GM23338 (cell line): ENCODE measurements around the gene SEMG1. TPM values are rescaled to one million over a fixed set of nuclear protein-coding genes. Genes with fewer than 3 reads are reported as not detected.

ENCODE experiments used
- ATAC-seq: fragments of 200-7000 bp; cut with Tn5 transposase; 3 replicates; pipeline ENCODE4 v1.9.1; 2020
- DNase-seq: peaks from one replicate; pipeline ENCODE4 v3.0.0-alpha.2; 2015; ENCODE audit warnings: low spot score
- H2AFZ ChIP-seq: fragments of 200-600 bp; sonication (generic); 2 replicates; pipeline ENCODE4 v1.8.0; 2016; ENCODE audit warnings: antibody characterized with exemption, mild to moderate bottlenecking, moderate library complexity
- H3F3A ChIP-seq: fragments of 200-600 bp; sonication (generic); replicated peaks from 2 replicates; pipeline ENCODE4 v1.8.0; 2017; ENCODE audit warnings: antibody characterized with exemption, mixed run types, low read depth
- H3K27ac ChIP-seq: fragments of 200-600 bp; sonication (generic); 2 replicates; pipeline ENCODE4 v1.6.1; 2016; ENCODE audit warnings: low read depth
- H3K27me3 ChIP-seq: fragments of 200-600 bp; sonication (generic); 2 replicates; pipeline ENCODE4 v1.8.0; 2016; ENCODE audit warnings: mild to moderate bottlenecking, mixed run types, moderate library complexity; ENCODE audit not compliant: insufficient read depth
- H3K36me3 ChIP-seq: fragments of 200-600 bp; sonication (generic); 2 replicates; pipeline ENCODE4 v1.8.0; 2016; ENCODE audit warnings: mild to moderate bottlenecking; ENCODE audit not compliant: insufficient read depth
- H3K4me1 ChIP-seq: fragments of 200-600 bp; sonication (generic); 2 replicates; pipeline ENCODE4 v1.8.0; 2016; ENCODE audit warnings: mild to moderate bottlenecking, moderate library complexity; ENCODE audit not compliant: insufficient read depth
- H3K4me2 ChIP-seq: fragments of 200-600 bp; sonication (generic); 2 replicates; pipeline ENCODE4 v1.7.1; 2017; ENCODE audit warnings: mixed run types
- H3K4me3 ChIP-seq: fragments of 200-600 bp; sonication (generic); 2 replicates; pipeline ENCODE4 v1.6.1; 2016; ENCODE audit warnings: mixed run types
- H3K79me2 ChIP-seq: fragments of 200-600 bp; sonication (generic); replicated peaks from 2 replicates; pipeline ENCODE4 v1.8.0; 2017; ENCODE audit warnings: mild to moderate bottlenecking; ENCODE audit not compliant: insufficient read depth
- H3K9me2 ChIP-seq: fragments of 200-600 bp; sonication (generic); 2 replicates; pipeline ENCODE4 v1.8.0; 2017; ENCODE audit not compliant: insufficient read depth
- H4K20me1 ChIP-seq: fragments of 200-600 bp; sonication (generic); replicated peaks from 2 replicates; pipeline ENCODE4 v1.8.0; 2017; ENCODE audit warnings: mild to moderate bottlenecking; ENCODE audit not compliant: insufficient read depth
- H3K27ac Mint-ChIP-seq: 2 replicates; pipeline ENCODE4 v1.8.0; 2020; ENCODE audit warnings: inconsistent platforms, mild to moderate bottlenecking, moderate library complexity, mixed read lengths
- H3K27me3 Mint-ChIP-seq: 3 replicates; pipeline ENCODE4 v1.8.0; 2022; ENCODE audit warnings: low read depth, mild to moderate bottlenecking, moderate library complexity, mixed read lengths, inconsistent platforms; ENCODE audit not compliant: insufficient read depth, poor library complexity
- H3K36me3 Mint-ChIP-seq: 3 replicates; pipeline ENCODE4 v1.8.0; 2021; ENCODE audit warnings: low read depth, mild to moderate bottlenecking, inconsistent platforms, moderate library complexity, mixed read lengths
- H3K4me1 Mint-ChIP-seq: 3 replicates; pipeline ENCODE4 v1.8.0; 2020; ENCODE audit warnings: mild to moderate bottlenecking, inconsistent platforms, mixed read lengths
- H3K4me3 Mint-ChIP-seq: 3 replicates; pipeline ENCODE4 v1.8.0; 2021; ENCODE audit warnings: moderate library complexity, mild to moderate bottlenecking, inconsistent platforms, mixed read lengths
- H3K9me3 Mint-ChIP-seq: 3 replicates; pipeline ENCODE4 v1.8.0; 2020; ENCODE audit warnings: moderate library complexity, mild to moderate bottlenecking, inconsistent platforms, mixed read lengths
- CREB1 ChIP-seq: fragments of 250-450 bp; sonication (Bioruptor Pico); IDR thresholded peaks from 2 replicates; pipeline ENCODE4 v1.5.0; 2020; ENCODE audit warnings: low read depth, mild to moderate bottlenecking, moderate library complexity
- CTCF ChIP-seq, 2 experiments: fragments of 200-600 bp in 1 of 2; sonication (generic) in 1 of 2; conservative IDR thresholded peaks; 2 replicates each; pipeline versions ENCODE4 v1.5.1 to v1.6.1; 2016 to 2017; ENCODE audit warnings: antibody characterized with exemption in 2 of 2, low read depth in 2 of 2, mild to moderate bottlenecking in 2 of 2, moderate library complexity in 1 of 2
- ETS1 ChIP-seq: IDR thresholded peaks from 2 replicates; pipeline ENCODE4 v1.6.1; 2016; ENCODE audit warnings: antibody characterized with exemption
- EZH2 ChIP-seq: fragments of 200-600 bp; sonication (generic); IDR thresholded peaks from one replicate; pipeline ENCODE4 v1.8.0; 2017; ENCODE audit warnings: antibody characterized with exemption, mild to moderate bottlenecking, low read depth; ENCODE audit not compliant: unreplicated experiment
- NANOG ChIP-seq: IDR thresholded peaks from 2 replicates; pipeline ENCODE4 v1.6.1; 2016; ENCODE audit warnings: antibody characterized with exemption, borderline replicate concordance
- POLR2AphosphoS5 ChIP-seq: IDR thresholded peaks from 2 replicates; pipeline ENCODE4 v1.6.1; 2016; ENCODE audit warnings: antibody characterized with exemption, low read depth
- STAT1 ChIP-seq: IDR thresholded peaks from one replicate; pipeline ENCODE4 v1.6.1; 2016; ENCODE audit warnings: antibody characterized with exemption; ENCODE audit not compliant: unreplicated experiment
- ZNF462 ChIP-seq: fragments of 250-450 bp; sonication (Bioruptor Pico); IDR thresholded peaks from 2 replicates; pipeline ENCODE4 v1.5.0; 2020; ENCODE audit warnings: mild to moderate bottlenecking, moderate library complexity
- long read RNA-seq: library from polyadenylated mRNA; unstranded; transcript quantifications from one replicate; pipeline ENCODE4 v2.0.0, GENCODE V29; 2020; ENCODE audit not compliant: unreplicated experiment
- polyA plus RNA-seq: library from polyadenylated mRNA; unstranded; fragments of >200 nt; fragmentation: Nextera tagmentation; extraction: Ambion mirVana; gene quantifications from 2 replicates; pipeline ENCODE4 v1.2.1, GENCODE V29; 2016
- total RNA-seq: library from RNA; depleted of rRNA; stranded (reverse); fragments of >200 nt; shearing (Covaris generic); gene quantifications from 2 replicates; pipeline ENCODE4 v1.2.3, GENCODE V29; 2014; rRNA removed

Gene SEMG1
- total RNA-seq (3.3 and 4.0 TPM in 2 replicates), polyA plus RNA-seq (4.4 and 5.7 TPM in 2 replicates)
- long read RNA-seq, partial matches to known transcripts: 1 of 2 reads
- long read RNA-seq, other reads (novel, unspliced or antisense): 0 of 2 reads

GRCh38 chr20:45206725-45207124 lies at the start of gene SEMG1:
Gene SEMG1, plus strand, starts transcription at chr20:45207033. Its CDS starts 21 bp downstream, at chr20:45207054.
- Histone ChIP-seq H3K4me3 (no peak within 1 kb of the TSS; the same call in 1 of the 2 replicates), H3K36me3 (no peaks in the 10 kb centered on the region), H3K27me3 (0 out of 2 replicates have a peak, but pooled peaks cover 3% of the 10 kb centered on the region), H3F3A (no peaks in the 10 kb centered on the region), H3K27ac (no peak within 1 kb of the TSS), H2AFZ (0 out of 2 replicates have a peak within 1 kb of the TSS, but pooled peaks have one; percentile 4), H3K4me1 (peaks cover 29% of the 10 kb centered on the region), H3K9me2 (peaks cover 27% of the 10 kb centered on the region), H3K79me2 (no peaks in the 10 kb centered on the region), H4K20me1 (no peaks in the 10 kb centered on the region), H3K4me2 (peak within 1 kb of the TSS; percentile 55; the same call in 1 of the 2 replicates)
- H3K9me3 Mint-ChIP-seq: peaks cover 9% of the 10 kb centered on the region; the same call in 1 of the 3 replicates
- H3K4me1 Mint-ChIP-seq: peaks cover 41% of the 10 kb centered on the region
- H3K27me3 Mint-ChIP-seq: no peaks in the 10 kb centered on the region
- TF ChIP-seq CTCF (conservative IDR thresholded peaks at IDR 0.05; ENCODE audit: low read depth in 2 of 2) (no peak), CREB1 (no peak), ETS1 (no peak)
- H3K27ac Mint-ChIP-seq: no peak within 1 kb of the TSS
- H3K36me3 Mint-ChIP-seq: peaks cover 13% of the 10 kb centered on the region; the same call in 2 of the 3 replicates
- no peak for ATAC-seq
- H3K4me3 Mint-ChIP-seq: no peak within 1 kb of the TSS
- DNase-seq: peak; percentile 20

GRCh38 chr20:45157962-45158361 lies 48.9 kb upstream of the SEMG1 start:
- Mint-ChIP-seq H3K4me3 (no peak overlapping the region), H3K36me3 (no peaks in the 10 kb centered on the region), H3K27ac (no peak overlapping the region), H3K4me1 (no peaks in the 10 kb centered on the region), H3K9me3 (peaks cover 31% of the 10 kb centered on the region), H3K27me3 (no peaks in the 10 kb centered on the region)
- no peak overlapping the region for H3K4me2 ChIP-seq
- no peaks in the 10 kb centered on the region for H3F3A ChIP-seq
- ATAC-seq (no peak), DNase-seq (no peak)
- H3K27ac ChIP-seq: no peak overlapping the region
- H4K20me1 ChIP-seq: no peaks in the 10 kb centered on the region
- H2AFZ ChIP-seq: no peak overlapping the region
- no peaks in the 10 kb centered on the region; the same call in 1 of the 2 replicates for H3K9me2 ChIP-seq
- no peaks in the 10 kb centered on the region for H3K27me3 ChIP-seq
- H3K36me3 ChIP-seq: no peaks in the 10 kb centered on the region
- H3K4me3 ChIP-seq: no peak overlapping the region
- no peaks in the 10 kb centered on the region for H3K79me2 ChIP-seq
- H3K4me1 ChIP-seq: no peaks in the 10 kb centered on the region
- TF ChIP-seq EZH2 (no peak), NANOG (no peak), ZNF462 (CRISPR knock-in tag) (no peak), STAT1 (no peak), CTCF (conservative IDR thresholded peaks at IDR 0.05; ENCODE audit: low read depth in 2 of 2) (no peak), POLR2AphosphoS5 (no peak)
